Measurements from ENCODE around the gene DNAJB11. TPM values are rescaled to one million over a fixed set of nuclear protein-coding genes. Genes with fewer than 3 reads are reported as not detected.

The DNAJB11 gene
- total and polyA plus RNA-seq, 2 donors from 2014 or later: 45.0 to 46.4 TPM

DNA sequence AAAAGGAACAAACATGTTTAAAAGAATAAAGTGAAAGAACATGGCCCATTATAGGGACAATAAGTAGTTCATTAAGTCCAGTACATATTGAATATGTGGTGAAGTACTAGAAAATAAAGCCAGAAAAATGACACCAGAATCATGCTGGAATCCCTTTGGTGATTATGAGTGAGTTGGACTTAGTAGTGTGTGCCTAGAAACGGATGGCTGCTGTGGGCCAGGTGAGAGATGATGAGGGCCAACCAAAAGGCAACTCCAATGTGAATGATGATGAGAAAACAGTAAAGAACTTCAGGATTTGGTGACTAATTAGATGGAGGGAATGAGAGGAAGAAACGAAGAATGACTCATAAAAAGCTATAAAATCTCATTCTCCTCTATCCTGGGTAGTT lies 29.7 kb upstream of the DNAJB11 start:
- no peak overlapping the region for H3K9ac ChIP-seq (ENCODE audit: low read length in 3 of 3)
- H3K27me3 ChIP-seq (ENCODE audit: control insufficient read depth, insufficient read depth, low read length): no peaks in the 10 kb centered on the region
- TF ChIP-seq, protein P1, sequence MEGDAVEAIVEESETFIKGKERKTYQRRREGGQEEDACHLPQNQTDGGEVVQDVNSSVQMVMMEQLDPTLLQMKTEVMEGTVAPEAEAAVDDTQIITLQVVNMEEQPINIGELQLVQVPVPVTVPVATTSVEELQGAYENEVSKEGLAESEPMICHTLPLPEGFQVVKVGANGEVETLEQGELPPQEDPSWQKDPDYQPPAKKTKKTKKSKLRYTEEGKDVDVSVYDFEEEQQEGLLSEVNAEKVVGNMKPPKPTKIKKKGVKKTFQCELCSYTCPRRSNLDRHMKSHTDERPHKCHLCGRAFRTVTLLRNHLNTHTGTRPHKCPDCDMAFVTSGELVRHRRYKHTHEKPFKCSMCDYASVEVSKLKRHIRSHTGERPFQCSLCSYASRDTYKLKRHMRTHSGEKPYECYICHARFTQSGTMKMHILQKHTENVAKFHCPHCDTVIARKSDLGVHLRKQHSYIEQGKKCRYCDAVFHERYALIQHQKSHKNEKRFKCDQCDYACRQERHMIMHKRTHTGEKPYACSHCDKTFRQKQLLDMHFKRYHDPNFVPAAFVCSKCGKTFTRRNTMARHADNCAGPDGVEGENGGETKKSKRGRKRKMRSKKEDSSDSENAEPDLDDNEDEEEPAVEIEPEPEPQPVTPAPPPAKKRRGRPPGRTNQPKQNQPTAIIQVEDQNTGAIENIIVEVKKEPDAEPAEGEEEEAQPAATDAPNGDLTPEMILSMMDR (IDR thresholded peaks at IDR 0.05; ENCODE audit: borderline replicate concordance, extremely low read depth, insufficient read depth): no peak
- H3K27ac ChIP-seq (ENCODE audit: low read depth in 2 of 2, low read length in 2 of 2): peak overlapping the region in 1 of 2 donors; percentile 7
- H3K4me3 ChIP-seq (ENCODE audit: low read length in 3 of 3): no peak overlapping the region
- FAIRE-seq: no peak
- intact Hi-C loops (cut with DNase I): loop anchor here (5.0 kb wide), 1 partner anchor 559 kb away; no protein-coding TSS in a partner anchor
- no peak for DNase-seq
- H3K36me3 ChIP-seq (ENCODE audit: control insufficient read depth in 2 of 3, insufficient read depth in 3 of 3, low read length in 3 of 3): no peaks in the 10 kb centered on the region
- H3K9me3 ChIP-seq (ENCODE audit: control insufficient read depth in 2 of 3, insufficient read depth in 1 of 3, low read length in 3 of 3): no peaks in the 10 kb centered on the region
- peaks cover 0 to 2% (median 0%) of the 10 kb centered on the region in 3 donors for H3K4me1 ChIP-seq (ENCODE audit: control insufficient read depth in 2 of 3, insufficient read depth in 2 of 3, low read depth in 1 of 3, low read length in 3 of 3)

DNA sequence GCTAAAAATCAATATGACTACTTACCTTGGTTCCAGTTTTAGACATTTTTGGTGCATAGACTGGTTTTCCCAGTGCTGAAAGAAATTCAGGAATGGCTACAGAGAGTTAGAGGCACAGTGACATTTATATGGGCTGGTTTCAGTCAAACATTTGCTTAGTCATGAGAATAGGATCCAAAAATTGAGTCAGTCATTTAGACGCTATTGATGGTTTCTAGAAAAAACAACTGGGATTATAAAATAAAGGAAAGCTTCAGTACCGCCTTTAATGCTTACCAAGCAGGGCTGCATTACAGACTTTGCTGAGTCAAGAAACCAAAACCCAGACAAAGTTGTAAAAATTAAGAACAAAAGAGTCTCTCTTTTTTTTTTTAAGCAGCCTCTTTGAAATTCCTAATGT lies 26.2 kb upstream of the DNAJB11 start, which contains the start of gene CRYGS:
CRYGS (minus strand) TSS at position 100 of the 400 bp plus-strand sequence; CDS start at position 46, 54 bp downstream.
- no peak for FAIRE-seq
- intact Hi-C loops (cut with DNase I): loop anchor here (5.0 kb wide), 1 partner anchor 562 kb away; no protein-coding TSS in a partner anchor

GRCh38 chr3:186549497-186549896 lies 21.0 kb upstream of the DNAJB11 start:
- H3K4me1 ChIP-seq (ENCODE audit: control insufficient read depth in 2 of 3, insufficient read depth in 2 of 3, low read depth in 1 of 3, low read length in 3 of 3): no peaks in the 10 kb centered on the region
- no peaks in the 10 kb centered on the region for H3K9me3 ChIP-seq (ENCODE audit: control insufficient read depth in 2 of 3, insufficient read depth in 1 of 3, low read length in 3 of 3)
- no peaks in the 10 kb centered on the region for H3K27me3 ChIP-seq (ENCODE audit: control insufficient read depth, insufficient read depth, low read length)
- H3K4me3 ChIP-seq (ENCODE audit: low read length in 3 of 3): no peak overlapping the region
- TF ChIP-seq, protein P1 (IDR thresholded peaks at IDR 0.05; ENCODE audit: borderline replicate concordance, extremely low read depth, insufficient read depth): no peak
- no peak overlapping the region for H3K27ac ChIP-seq (ENCODE audit: low read depth in 2 of 2, low read length in 2 of 2)
- peaks cover 0 to 19% (median 12%) of the 10 kb centered on the region in 3 donors for H3K36me3 ChIP-seq (ENCODE audit: control insufficient read depth in 2 of 3, insufficient read depth in 3 of 3, low read length in 3 of 3)
- intact Hi-C loops (cut with DNase I): no loop called here
- no peak for FAIRE-seq
- no peak for DNase-seq
- no peak overlapping the region for H3K9ac ChIP-seq (ENCODE audit: low read length in 3 of 3)

More for the DNA sequence above, 26.2 kb upstream of the DNAJB11 start, which contains the start of gene CRYGS:
- no peaks in the 10 kb centered on the region for H3K27me3 ChIP-seq (ENCODE audit: control insufficient read depth, insufficient read depth, low read length)
- peaks cover 0 to 2% (median 0%) of the 10 kb centered on the region in 3 donors for H3K4me1 ChIP-seq (ENCODE audit: control insufficient read depth in 2 of 3, insufficient read depth in 2 of 3, low read depth in 1 of 3, low read length in 3 of 3)
- DNase-seq: no peak
- no peak within 1 kb of the TSS for H3K4me3 ChIP-seq (ENCODE audit: low read length in 3 of 3)
- H3K27ac ChIP-seq (ENCODE audit: low read depth in 2 of 2, low read length in 2 of 2): no peak within 1 kb of the TSS
- TF ChIP-seq, protein P1 (IDR thresholded peaks at IDR 0.05; ENCODE audit: borderline replicate concordance, extremely low read depth, insufficient read depth): no peak
- no peak within 1 kb of the TSS for H3K9ac ChIP-seq (ENCODE audit: low read length in 3 of 3)
- peaks cover 0 to 5% (median 0%) of the 10 kb centered on the region in 3 donors for H3K36me3 ChIP-seq (ENCODE audit: control insufficient read depth in 2 of 3, insufficient read depth in 3 of 3, low read length in 3 of 3)
- H3K9me3 ChIP-seq (ENCODE audit: control insufficient read depth in 2 of 3, insufficient read depth in 1 of 3, low read length in 3 of 3): no peaks in the 10 kb centered on the region

- FAIRE-seq: no peak
- no peak for DNase-seq
- TF ChIP-seq, protein P1 (IDR thresholded peaks at IDR 0.05; ENCODE audit: borderline replicate concordance, extremely low read depth, insufficient read depth): no peak
- peaks cover under 1 to 31% (median 14%) of the 10 kb centered on the region in 3 donors for H3K36me3 ChIP-seq (ENCODE audit: control insufficient read depth in 2 of 3, insufficient read depth in 3 of 3, low read length in 3 of 3)
- H3K9me3 ChIP-seq (ENCODE audit: control insufficient read depth in 2 of 3, insufficient read depth in 1 of 3, low read length in 3 of 3): no peaks in the 10 kb centered on the region
- no peaks in the 10 kb centered on the region for H3K4me1 ChIP-seq (ENCODE audit: control insufficient read depth in 2 of 3, insufficient read depth in 2 of 3, low read depth in 1 of 3, low read length in 3 of 3)
- intact Hi-C loops (cut with DNase I): no loop called here
- no peak overlapping the region for H3K4me3 ChIP-seq (ENCODE audit: low read length in 3 of 3)
- H3K9ac ChIP-seq (ENCODE audit: low read length in 3 of 3): no peak overlapping the region
- no peak overlapping the region for H3K27ac ChIP-seq (ENCODE audit: low read depth in 2 of 2, low read length in 2 of 2)
- no peaks in the 10 kb centered on the region for H3K27me3 ChIP-seq (ENCODE audit: control insufficient read depth, insufficient read depth, low read length)
Measured at GRCh38 chr3:186551387-186551786, 19.1 kb upstream of the DNAJB11 start.

Measured in kidney (tissue), 14 donors.